ENCODE measurements around the gene STX1B. TPM values are rescaled to one million over a fixed set of nuclear protein-coding genes. Genes with fewer than 3 reads are reported as not detected.
"Not testable (repeated sequence)": the region's sequence is repeated elsewhere in the genome, so short reads cannot be mapped to it uniquely, and the experiment has no call there.

The STX1B gene
- polyA plus RNA-seq (ENCODE audit: insufficient read depth in 1 of 5, insufficient read length in 5 of 5, low replicate concordance in 1 of 5), result under 1 TPM; 0.37 to 0.70 (median 0.43) TPM
- long read RNA-seq, donor 1, result 0 reads
- long read RNA-seq, donor 2, result 0 reads
- long read RNA-seq, donor 3, partial matches to known transcripts, result 5 of 5 reads
- long read RNA-seq, donor 3, other reads (novel, unspliced or antisense), result 0 of 5 reads
- long read RNA-seq, donor 4, result 0 reads
- long read RNA-seq, donor 5, result 0 reads
- long read RNA-seq, donor 6, result 0 reads
- long read RNA-seq, donor 7, partial matches to known transcripts, result 54 of 75 reads
- long read RNA-seq, donor 7, other reads (novel, unspliced or antisense), result 21 of 75 reads
- long read RNA-seq, donor 8, result 0 reads

DNA sequence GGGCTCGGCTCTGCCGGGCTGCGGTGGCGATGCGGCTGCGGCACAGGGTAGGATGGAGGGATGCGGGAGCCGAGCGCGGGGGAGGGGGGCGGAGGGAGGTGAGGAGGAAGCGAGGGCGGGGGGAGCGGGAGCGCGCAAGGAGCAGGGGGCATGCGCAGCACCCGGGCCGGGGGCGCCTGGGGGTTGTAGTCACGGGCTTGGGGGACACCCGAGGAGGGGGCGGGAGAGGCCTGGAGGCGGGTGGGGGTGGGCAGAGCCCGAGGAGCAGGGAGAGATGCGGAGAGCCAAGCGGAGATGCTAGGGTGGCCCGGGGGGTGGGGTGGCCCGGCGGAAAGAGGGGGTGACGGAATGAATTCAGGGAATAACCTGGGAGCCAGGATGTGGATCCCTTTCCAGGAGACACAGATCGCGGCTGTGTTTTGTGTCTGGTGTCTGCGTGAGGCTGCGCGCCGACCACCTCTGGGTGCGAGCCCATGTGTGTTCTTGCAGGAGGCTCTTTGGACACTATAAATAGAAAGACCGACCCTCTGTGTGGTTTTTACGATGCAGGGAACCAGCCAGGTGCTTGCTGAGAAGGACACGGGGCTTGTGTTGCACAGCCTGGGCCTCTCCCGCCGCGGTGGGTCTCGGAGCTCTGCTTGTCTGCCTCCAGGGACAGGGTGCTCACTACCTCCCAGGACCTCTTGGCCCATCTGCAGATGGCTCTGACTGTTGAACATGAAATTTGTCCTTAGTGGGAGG, at the start of gene STX1B:
STX1B (minus strand) TSS at position 54 of the 741 bp plus-strand sequence. CDS start 242 bp downstream, outside the sequence.
- no peak for DNase-seq

DNA sequence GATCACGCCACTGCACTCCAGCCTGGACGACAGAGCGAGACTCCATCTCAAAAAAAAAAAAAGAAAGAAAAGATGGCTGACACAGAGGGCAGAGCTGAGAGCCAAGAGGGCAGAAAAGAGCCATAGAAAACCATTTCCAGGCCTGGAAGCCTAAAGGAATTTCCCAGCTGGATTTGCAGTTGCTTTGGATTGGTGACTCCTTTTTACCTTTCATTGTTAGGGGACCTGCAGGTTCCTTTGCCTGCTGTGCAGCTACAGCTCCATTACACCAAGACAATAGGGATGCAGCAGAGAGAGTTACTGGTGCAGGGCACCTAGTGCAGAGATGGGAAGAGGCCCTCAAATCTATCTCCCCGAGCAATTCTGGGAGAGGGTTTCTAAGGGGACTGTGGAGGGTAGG, 45.2 kb upstream of the STX1B start:
- no peak for DNase-seq

DNA sequence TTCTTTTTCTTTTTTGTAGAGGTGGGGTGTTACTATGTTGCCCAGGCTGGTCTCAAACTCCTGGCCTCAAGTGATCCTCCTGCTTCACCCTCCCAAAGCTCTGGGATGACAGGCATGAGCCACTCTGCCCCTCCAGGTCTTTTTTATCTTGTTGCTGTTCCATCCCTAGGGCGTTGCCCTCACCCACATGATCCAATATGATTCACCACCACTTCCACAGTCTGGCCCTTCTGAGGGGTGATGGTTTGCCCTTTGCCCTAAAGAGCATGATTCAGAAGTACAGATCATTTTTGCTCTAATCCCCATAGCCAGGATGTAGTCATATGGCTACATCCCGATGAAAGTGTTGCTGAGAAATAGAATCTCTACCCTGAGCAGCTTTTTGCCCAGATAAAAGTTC, 41.7 kb upstream of the STX1B start:
- no peak for DNase-seq

- DNase-seq, result no peak
Measured at GRCh38 chr16:31050280-31051030, 40.0 kb upstream of the STX1B start.

DNA sequence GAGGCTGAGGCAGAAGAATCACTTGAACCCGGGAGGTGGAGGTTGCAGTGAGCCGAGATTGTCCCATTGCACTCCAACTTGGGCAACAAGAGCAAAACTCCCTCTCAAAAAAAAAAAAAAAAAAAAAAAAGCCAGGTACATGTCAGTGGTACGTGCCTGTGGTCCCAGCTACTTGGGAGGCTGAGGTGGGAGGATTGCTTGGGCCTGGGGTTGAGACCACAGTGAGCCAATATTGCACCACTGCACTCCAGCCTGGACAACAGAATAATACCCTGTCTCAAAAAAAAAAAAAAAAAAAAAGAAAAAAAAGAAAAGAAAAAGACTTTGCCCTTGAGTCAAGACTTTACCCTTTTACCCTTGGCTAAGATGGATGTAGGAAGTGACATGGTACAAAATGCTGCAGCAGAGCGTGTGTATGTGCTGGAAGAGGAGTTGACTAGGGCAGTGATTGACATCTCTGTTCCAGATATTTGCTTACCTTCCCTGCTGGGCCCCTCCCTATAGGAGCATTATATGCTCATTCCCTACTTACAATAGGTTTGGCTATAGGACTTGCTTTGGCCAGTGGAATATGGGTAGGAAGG, 33.6 kb upstream of the STX1B start:
- DNase-seq, result no peak

DNA sequence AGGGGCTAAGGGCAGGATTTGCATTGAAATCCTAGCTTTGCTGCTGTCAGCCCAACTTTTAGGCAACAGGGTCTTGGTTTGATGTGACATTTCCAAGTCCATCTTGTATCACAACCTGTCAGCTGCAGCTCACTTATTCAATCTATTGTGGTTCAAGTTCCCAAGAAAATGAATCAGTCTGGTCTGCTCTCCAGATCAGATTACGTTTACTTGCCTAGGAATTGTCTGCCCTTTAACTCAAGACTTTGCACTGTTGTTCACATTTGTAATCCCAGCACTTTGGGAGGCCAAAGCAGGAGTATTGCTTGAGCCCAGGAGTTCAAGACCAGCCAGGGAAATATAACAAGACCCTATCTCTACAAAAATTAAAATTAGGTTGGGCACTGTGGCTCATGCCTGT, 32.9 kb upstream of the STX1B start:
- no peak for DNase-seq

DNA sequence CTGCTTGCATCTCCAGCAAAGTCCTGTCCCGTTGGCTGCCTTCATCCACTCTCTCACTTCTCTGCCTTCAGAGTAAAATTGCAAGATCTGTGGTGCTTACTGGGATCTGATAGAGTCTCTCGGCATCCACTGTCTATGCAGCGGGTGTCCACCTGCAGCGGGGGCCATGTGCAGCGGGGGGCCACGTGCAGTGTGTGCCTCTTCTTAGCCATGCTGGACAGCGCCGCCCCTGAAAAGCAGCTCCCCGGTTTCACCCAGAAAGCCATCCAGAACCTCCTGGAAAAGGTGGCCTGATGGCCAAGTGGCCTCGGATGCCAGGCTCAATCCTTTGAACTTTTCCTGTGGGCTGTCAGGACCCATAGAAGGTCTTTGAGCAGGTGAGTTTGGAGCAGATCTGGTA, 32.4 kb upstream of the STX1B start:
- no peak for DNase-seq

DNA sequence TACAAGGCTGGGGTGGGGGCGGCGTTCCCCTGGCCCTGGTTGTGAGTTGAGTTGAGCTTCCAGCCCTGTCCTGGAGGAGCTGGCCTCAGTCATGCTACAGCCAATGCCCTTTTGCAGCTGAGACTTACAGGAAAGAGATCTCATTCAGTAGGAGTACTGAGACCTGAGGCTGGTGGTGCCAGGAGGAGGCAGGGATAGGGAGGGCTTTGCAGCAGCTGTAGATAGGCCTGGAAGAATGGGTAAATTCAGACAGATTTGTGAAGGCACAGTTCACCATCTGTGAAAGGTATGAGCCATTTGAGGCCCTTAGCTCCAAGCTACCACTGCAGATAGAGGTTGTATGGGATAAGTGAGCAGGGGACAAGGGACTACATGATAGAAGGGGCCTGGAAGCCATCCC, 28.6 kb upstream of the STX1B start:
- DNase-seq, result no peak

- no peak for DNase-seq
Measured at GRCh38 chr16:31036691-31037090, 26.3 kb upstream of the STX1B start.

GRCh38 chr16:31033709-31034492, 23.5 kb upstream of the STX1B start:
- peak; percentile 75 to 79 for DNase-seq

DNA sequence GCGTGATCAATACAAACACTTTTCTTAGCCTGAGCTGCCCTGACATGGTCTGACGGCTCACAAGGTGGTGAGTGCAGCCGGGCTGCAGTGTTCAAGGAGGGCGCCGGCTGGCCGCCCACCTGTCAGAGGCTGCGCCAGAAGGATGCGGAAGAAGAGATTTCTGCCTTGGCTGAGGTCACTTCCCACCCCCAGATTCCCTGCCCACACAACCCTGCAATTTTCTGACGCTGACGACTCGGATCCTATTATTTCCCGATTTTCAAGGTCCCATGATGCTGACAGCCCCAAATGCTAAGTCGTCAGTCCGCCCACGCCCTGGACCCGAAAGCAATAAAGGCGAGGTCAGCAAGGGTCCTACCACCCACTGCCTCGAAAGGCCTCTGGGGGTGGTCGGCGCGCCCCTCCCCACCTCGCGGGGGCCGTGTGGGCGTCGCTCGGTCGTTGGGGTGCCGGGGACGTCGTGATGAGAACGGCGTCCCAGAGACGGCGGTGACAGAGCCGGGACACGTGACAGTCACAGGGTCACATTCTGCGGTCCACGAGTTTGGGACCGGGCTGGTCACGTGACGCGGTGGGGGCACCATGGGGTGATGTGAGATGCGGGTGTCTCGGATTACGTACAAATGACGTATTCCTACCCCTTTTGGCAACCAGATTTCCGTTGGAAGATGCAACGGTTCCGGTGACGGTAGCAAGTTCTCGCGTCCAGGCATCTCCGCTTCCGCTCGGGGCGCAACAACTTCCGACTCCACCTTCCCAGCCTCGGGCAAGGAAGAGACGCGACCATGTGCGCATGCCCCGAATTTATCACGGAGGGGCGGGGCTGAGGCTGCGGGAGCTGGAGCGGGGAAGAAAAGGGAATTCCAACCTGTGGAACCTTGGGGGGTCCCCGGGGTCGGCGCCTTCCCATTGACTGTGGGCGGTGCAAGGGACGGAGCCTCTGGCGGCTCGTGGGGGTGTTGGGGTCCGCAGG, 22.6 kb upstream of the STX1B start, which contains the start of gene STX4:
STX4 (plus strand) TSS at position 823 of the 973 bp plus-strand sequence. CDS start 248 bp downstream, outside the sequence.
- DNase-seq, result peak; percentile 96 to 97

DNA sequence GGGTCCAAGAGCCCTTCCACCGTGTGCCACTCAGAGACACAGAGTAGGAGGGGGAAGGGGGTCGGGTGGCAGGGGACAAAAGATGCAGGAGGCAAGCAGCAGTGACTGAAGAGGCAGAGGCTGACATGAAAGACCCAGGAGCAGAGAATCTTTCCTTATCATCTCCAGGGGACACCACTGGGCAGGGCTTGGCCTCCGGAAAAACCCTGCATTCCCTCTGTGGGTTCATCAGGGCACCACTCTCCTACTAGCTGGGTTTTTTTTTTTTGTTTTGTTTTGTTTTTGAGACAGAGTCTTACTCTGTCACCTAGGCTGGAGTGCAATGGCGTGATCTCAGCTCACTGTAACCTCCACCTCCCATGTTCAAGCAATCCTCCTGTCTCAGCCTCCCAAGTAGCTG, 20.8 kb upstream of the STX1B start:
- DNase-seq, result no peak

DNA sequence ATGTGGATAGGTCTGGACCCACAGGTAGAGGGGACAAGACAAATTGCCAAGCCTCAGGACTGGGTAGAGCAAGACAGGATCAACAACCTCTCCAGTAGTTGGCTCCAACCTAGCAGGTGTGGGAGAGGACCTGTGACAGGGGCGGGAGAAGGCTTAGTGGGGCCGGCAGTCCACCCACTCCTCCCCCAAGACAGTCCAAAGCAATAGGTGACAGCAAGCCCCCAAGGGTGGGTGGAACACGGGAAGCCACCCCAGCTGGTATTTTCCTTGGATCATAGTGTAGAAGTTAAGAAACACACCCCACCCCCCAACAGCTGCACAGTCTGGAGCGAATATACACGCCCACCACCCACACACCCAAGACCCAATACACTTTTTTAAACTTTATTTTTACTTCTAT, 18.8 kb upstream of the STX1B start:
- DNase-seq, result no peak

- DNase-seq, result no peak
Measured at GRCh38 chr16:31025339-31025738, 14.9 kb upstream of the STX1B start.

DNA sequence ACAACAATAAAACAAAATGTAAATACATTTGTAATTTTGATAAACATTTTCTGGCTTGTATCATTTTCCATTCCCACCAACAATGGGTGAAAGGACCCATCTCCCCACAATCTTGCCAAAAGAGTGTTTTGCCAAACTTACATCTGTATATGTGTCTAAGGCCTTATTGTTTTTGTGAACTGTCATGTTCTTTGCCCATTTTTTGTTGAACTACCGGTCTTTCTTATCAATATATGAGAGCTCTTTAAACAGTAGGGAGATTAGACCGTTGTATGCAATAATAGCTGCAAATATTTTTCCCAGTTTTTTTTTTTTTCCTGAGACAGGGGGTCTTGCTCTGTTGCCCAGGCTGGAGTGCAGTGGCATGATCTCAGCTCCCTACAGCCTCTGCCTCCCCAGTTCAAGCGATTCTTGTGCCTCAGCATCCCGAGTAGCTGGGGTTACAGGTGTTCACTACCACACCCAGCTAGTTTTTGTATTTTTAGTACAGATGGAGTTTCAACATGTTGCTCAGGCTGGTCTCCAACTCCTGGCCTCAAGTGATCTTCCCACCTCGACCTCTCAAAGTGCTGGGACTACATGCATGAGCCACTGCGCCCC, 13.3 kb upstream of the STX1B start:
- DNase-seq, result no peak

GRCh38 chr16:31023252-31023602, 12.8 kb upstream of the STX1B start:
- DNase-seq, result no peak

DNA sequence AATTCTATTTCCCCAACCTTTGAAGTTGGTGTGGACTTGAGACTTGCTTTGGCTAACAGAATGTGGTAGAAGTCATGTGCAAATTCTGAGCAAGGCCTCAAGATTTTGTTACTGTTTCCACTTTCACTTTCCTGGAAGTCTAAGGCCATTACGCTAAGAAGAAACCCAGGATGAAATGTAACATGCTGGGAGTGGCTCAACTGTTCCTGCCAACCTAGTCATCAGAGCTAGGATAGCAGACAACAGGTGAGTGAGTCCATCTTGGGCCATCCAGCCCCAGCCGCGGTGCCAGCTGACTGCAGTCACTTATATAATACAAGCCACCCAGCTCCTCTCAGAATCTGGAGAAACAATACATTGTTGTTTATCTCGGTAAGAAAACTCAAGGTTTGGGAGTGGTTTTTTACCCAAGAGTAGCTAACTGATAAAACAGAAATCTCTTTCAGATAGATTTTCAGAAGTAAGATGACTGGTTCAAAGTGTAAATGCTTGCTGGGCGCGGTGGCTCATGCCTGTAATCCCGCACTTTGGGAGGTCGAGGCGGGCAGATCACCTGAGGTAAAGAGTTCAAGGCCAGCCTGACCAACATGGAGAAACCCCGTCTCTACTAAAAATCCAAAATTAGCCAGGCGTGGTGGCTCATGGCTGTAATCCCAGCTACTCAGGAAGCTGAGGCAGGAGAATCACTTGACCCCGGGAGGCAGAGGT, 12.3 kb upstream of the STX1B start:
- DNase-seq, result no peak

GRCh38 chr16:31020536-31020935, 10.1 kb upstream of the STX1B start:
- DNase-seq, result no peak

DNA sequence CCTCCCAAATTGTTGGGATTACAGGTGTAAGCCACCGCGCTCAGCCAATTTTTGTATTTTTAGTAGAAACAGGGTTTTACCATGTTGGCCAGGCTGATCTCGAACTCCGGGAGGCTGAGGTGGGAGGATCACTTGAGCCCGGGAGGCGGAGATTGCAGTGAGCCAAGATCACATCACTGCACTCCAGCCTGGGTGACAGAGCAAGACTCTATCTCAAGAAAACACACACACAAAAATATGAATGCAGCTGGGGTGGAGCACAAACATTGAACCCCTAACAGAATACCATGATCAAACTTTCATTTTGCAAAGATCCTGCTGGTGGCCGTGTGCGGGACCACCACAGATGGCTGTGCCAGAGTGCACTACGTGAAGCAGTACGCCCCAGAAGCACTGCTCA, 7.3 kb upstream of the STX1B start:
- not testable (repeated sequence) for DNase-seq

Data from right lung (tissue), 10 donors.